GM06990 (cell line): ENCODE results near the gene RHOG.
A peak's percentile ranks its signal among the peaks of the same experiment; 100 is the strongest.

Experiments
- DNase-seq: peaks from one replicate; pipeline ENCODE4 v3.0.0-alpha.2; 2011; ENCODE audit not compliant: insufficient read length; ENCODE audit errors: extremely low read depth
- H3K27me3 ChIP-seq: replicated peaks from 2 replicates; pipeline ENCODE4 v1.6.0; 2011; ENCODE audit warnings: low read length; ENCODE audit not compliant: control insufficient read depth, insufficient read depth
- H3K36me3 ChIP-seq: 2 replicates; pipeline ENCODE4 v1.5.1; 2011; ENCODE audit warnings: low read length; ENCODE audit not compliant: control insufficient read depth, insufficient read depth
- H3K4me3 ChIP-seq: replicated peaks from 2 replicates; pipeline ENCODE4 v1.5.1; 2011; ENCODE audit warnings: low read depth, mild to moderate bottlenecking, control low read depth, low read length
- TF ChIP-seq, protein P1 (sequence below): IDR thresholded peaks from 2 replicates; pipeline ENCODE4 v1.5.1; 2011; ENCODE audit warnings: low read length, control low read depth, mild to moderate bottlenecking, inconsistent platforms; ENCODE audit not compliant: insufficient read depth, poor library complexity, severe bottlenecking

Gene RHOG

DNA sequence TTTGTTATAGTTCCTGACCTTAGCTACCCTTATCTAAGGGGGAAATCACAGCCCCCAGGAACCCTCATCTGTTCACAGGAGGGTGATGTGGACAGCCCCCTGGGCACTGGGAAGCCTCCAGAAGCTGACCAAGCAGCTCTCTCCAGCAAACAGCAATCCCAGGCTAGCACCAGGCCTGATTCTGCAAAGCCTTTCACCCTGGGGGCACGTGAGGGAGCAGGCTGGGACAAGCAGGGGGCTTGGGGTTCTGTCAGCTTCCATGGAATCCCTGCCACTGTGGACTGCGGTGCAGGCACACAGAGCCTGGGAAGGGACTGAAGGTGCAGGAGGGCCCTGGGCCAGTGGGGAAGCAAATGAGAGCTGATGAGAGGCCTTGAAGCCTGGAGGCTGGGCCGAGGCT, 30.3 kb downstream of the RHOG start:
- no peaks in the 10 kb centered on the region for H3K27me3 ChIP-seq
- no peak overlapping the region for H3K4me3 ChIP-seq
- no peak for DNase-seq
- TF ChIP-seq, protein P1, sequence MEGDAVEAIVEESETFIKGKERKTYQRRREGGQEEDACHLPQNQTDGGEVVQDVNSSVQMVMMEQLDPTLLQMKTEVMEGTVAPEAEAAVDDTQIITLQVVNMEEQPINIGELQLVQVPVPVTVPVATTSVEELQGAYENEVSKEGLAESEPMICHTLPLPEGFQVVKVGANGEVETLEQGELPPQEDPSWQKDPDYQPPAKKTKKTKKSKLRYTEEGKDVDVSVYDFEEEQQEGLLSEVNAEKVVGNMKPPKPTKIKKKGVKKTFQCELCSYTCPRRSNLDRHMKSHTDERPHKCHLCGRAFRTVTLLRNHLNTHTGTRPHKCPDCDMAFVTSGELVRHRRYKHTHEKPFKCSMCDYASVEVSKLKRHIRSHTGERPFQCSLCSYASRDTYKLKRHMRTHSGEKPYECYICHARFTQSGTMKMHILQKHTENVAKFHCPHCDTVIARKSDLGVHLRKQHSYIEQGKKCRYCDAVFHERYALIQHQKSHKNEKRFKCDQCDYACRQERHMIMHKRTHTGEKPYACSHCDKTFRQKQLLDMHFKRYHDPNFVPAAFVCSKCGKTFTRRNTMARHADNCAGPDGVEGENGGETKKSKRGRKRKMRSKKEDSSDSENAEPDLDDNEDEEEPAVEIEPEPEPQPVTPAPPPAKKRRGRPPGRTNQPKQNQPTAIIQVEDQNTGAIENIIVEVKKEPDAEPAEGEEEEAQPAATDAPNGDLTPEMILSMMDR, result no peak
- H3K36me3 ChIP-seq, result no peaks in the 10 kb centered on the region

DNA sequence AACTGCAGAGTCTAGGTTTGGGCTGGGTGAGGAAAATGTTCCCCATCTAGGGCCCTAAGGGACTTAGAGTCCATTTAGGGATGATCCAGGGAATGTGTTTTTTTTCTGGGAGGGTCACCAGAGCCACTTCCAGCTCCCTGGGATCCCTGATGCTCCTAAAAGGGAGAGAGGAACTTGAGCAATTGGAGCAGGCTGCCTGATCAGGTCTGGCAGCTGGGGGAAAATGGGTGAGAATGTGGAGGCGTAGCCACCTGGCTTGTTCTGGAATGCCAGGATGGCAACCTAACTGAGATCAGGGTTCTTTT, 31.2 kb downstream of the RHOG start:
- TF ChIP-seq, protein P1, result no peak
- no peaks in the 10 kb centered on the region for H3K27me3 ChIP-seq
- H3K4me3 ChIP-seq, result no peak overlapping the region
- no peak for DNase-seq
- no peaks in the 10 kb centered on the region for H3K36me3 ChIP-seq

DNA sequence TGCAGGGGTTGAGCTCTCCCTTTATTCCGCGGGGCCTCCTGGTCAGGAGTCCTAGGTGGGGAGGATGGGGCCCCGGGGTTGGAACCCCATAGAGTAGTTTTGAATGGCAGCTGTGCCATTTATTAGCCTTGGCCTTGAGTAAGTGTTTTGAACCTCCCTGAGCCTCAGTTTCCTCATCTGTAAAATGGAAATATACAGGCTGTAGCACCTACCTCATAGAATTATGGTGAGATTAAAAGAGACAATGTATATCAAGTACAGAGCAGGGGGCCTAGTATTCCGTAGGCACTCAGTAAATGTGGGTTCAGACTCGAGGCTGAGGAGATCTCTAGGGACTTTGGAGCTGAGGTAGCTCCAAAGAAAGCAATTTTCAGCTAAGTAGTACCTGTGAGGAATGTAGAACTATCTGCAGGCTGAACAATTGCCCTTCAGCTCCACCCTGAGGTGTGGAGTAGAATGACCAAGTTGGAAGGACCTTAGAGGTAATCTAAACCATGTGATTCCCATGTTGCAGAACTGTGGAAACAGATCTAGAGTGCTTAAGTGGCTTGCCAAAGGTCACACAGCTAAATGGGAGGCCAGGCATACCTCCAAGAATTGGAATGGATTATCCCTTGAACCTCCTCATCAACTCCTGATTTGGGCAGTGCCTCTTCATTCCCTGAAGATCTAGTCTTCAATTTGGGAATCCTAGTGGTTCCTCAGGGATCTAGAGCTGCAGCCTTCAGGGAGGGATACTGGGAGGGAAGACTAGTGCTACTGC, 31.7 kb downstream of the RHOG start:
- TF ChIP-seq, protein P1, result peak; percentile 65
- DNase-seq, result no peak
- Histone ChIP-seq H3K36me3 (no peaks in the 10 kb centered on the region), H3K27me3 (no peaks in the 10 kb centered on the region), H3K4me3 (peak overlapping the region; percentile 63)

GRCh38 chr11:3807909-3808860, 32.6 kb downstream of the RHOG start, which contains the start of gene PGAP2:
TSS of gene PGAP2 (plus strand) at chr11:3808560. CDS start at chr11:3811260, 2,700 bp downstream.
- peak; percentile 75 for DNase-seq
- no peaks in the 10 kb centered on the region for H3K36me3 ChIP-seq
- peak within 1 kb of the TSS; percentile 63 for H3K4me3 ChIP-seq
- no peaks in the 10 kb centered on the region for H3K27me3 ChIP-seq
- TF ChIP-seq, protein P1, result peak; percentile 76

DNA sequence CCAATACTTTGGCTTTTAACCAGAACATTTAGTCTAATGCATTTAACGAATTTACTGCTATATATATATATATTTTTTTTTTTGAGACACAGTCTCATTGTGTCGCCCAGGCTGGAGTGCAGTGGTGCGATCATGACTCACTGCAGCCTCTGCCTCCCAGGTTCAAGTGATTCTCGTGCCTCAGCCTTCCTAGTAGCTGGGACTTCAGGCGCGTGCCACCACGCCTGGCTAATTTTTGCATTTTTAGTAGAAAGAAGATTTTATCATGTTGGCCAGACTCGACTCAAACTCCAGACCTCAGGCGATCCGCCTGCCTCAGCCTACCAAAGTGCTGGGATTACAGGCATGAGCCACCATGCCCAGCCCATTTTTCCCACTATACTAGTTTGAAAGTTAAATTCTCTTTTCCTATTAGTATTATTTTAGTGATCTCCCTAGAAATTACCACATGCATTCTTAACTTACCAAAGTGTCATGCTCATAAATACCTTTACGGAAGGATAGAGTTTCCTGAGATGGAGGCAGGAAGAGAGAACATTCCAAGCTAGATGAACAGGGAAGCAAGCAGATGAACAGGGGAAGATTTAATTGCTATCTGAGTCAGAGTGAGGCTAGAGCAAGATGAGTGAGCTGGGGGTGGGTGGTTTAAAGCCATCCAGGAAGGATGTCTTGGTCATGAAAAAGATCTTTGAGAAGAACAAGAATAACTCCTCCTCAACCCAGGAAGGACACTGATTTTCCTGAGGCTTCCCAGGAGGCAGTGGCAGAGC, 36.8 kb downstream of the RHOG start:
- Histone ChIP-seq H3K36me3 (no peaks in the 10 kb centered on the region), H3K27me3 (no peaks in the 10 kb centered on the region), H3K4me3 (no peak overlapping the region)
- TF ChIP-seq, protein P1, result no peak
- DNase-seq, result no peak
